IMR-90 (cell line): Measurements from ENCODE around the gene MARVELD3. TPM values are rescaled to one million over a fixed set of nuclear protein-coding genes. Genes with fewer than 3 reads are reported as not detected.

Source experiments
- ATAC-seq: fragments of 200-7000 bp; cut with Tn5 transposase; 2 replicates; pipeline ENCODE4 v1.9.1; 2020; ENCODE audit warnings: low read depth, mild to moderate bottlenecking, moderate library complexity
- BruUV-seq: library from RNA; stranded (reverse); fragments of 400-500 nt; replicated peaks from 2 replicates; lab custom pipeline; 2021; lab: Mats Ljungman, UMichigan
- CTCF ChIA-PET: fragments of 300-600 bp; formaldehyde crosslinking; extraction: SDS; loops from one replicate; lab custom pipeline; 2021; ENCODE audit warnings: antibody characterized with exemption; lab: Yijun Ruan, JAX
- POLR2A ChIA-PET: fragments of 300-600 bp; sonication (Branson Sonifier 250); formaldehyde crosslinking; loops from one replicate; lab custom pipeline; 2022; ENCODE audit warnings: antibody characterized with exemption; ENCODE audit not compliant: unreplicated experiment; lab: Charles Lee
- DNase-seq: peaks from one replicate; pipeline ENCODE4 v3.0.0; 2013
- H2AFZ ChIP-seq: replicated peaks from 2 replicates; pipeline ENCODE3; 2013; ENCODE audit warnings: low read length, mild to moderate bottlenecking; ENCODE audit not compliant: poor library complexity
- H2AK5ac ChIP-seq: 2 replicates; pipeline ENCODE4 v1.6.1; 2013; ENCODE audit warnings: low read depth, low read length, inconsistent platforms
- H2AK9ac ChIP-seq: replicated peaks from 2 replicates; pipeline ENCODE3; 2013; ENCODE audit warnings: mild to moderate bottlenecking, low read depth, low read length, moderate library complexity; ENCODE audit not compliant: poor library complexity
- H2BK120ac ChIP-seq: 2 replicates; pipeline ENCODE4 v1.6.1; 2013; ENCODE audit warnings: low read depth, low read length, inconsistent platforms
- H2BK15ac ChIP-seq: 3 replicates; pipeline ENCODE4 v1.6.1; 2013; ENCODE audit warnings: low read depth, low read length, inconsistent platforms
- H2BK20ac ChIP-seq: 2 replicates; pipeline ENCODE4 v1.6.1; 2013; ENCODE audit warnings: low read depth, mild to moderate bottlenecking, inconsistent platforms, low read length, moderate library complexity
- H2BK5ac ChIP-seq: 2 replicates; pipeline ENCODE4 v1.6.1; 2013; ENCODE audit warnings: mild to moderate bottlenecking, low read depth, low read length, inconsistent platforms; ENCODE audit not compliant: poor library complexity, severe bottlenecking
- H3K14ac ChIP-seq: replicated peaks from 2 replicates; pipeline ENCODE4 v1.6.1; 2013; ENCODE audit warnings: low read depth, low read length, inconsistent platforms
- H3K18ac ChIP-seq: 2 replicates; pipeline ENCODE4 v1.6.1; 2013; ENCODE audit warnings: low read depth, low read length, control low read depth
- H3K23ac ChIP-seq: 2 replicates; pipeline ENCODE4 v1.6.1; 2013; ENCODE audit warnings: low read depth, low read length, inconsistent platforms
- H3K27ac ChIP-seq: 2 replicates; pipeline ENCODE4 v1.5.1; 2013; ENCODE audit warnings: mild to moderate bottlenecking, control low read depth, low read length; ENCODE audit not compliant: insufficient read depth
- H3K27me3 ChIP-seq: 2 replicates; pipeline ENCODE4 v1.6.1; 2013; ENCODE audit warnings: low read length; ENCODE audit not compliant: control insufficient read depth, insufficient read depth
- H3K36me3 ChIP-seq: 2 replicates; pipeline ENCODE4 v1.6.1; 2013; ENCODE audit warnings: low read length, mixed read lengths; ENCODE audit not compliant: control insufficient read depth, insufficient read depth
- H3K4ac ChIP-seq: 2 replicates; pipeline ENCODE4 v1.6.1; 2013; ENCODE audit warnings: low read depth, low read length, inconsistent platforms
- H3K4me1 ChIP-seq: 2 replicates; pipeline ENCODE4 v1.6.1; 2013; ENCODE audit warnings: low read length, mixed read lengths; ENCODE audit not compliant: control insufficient read depth, insufficient read depth
- H3K4me2 ChIP-seq: 2 replicates; pipeline ENCODE4 v1.6.1; 2013; ENCODE audit warnings: low read depth, mild to moderate bottlenecking, control low read depth, low read length, moderate library complexity
- H3K4me3 ChIP-seq: 2 replicates; pipeline ENCODE4 v1.5.1; 2013; ENCODE audit warnings: low read depth, mild to moderate bottlenecking, control low read depth, low read length, moderate library complexity; ENCODE audit not compliant: insufficient read depth
- H3K56ac ChIP-seq: 2 replicates; pipeline ENCODE4 v1.6.1; 2013; ENCODE audit warnings: low read length, inconsistent platforms; ENCODE audit not compliant: insufficient read depth; ENCODE audit errors: extremely low read depth
- H3K79me1 ChIP-seq, 2 experiments: 2 replicates each; pipeline ENCODE4 v1.6.1; 2013; ENCODE audit warnings: low read length in 2 of 2, inconsistent platforms in 1 of 2, low read depth in 1 of 2
- H3K9ac ChIP-seq: 2 replicates; pipeline ENCODE4 v1.6.1; 2013; ENCODE audit warnings: low read depth, low read length, control low read depth
- H3K9me1 ChIP-seq: 2 replicates; pipeline ENCODE4 v1.6.1; 2013; ENCODE audit warnings: low read length, inconsistent platforms; ENCODE audit not compliant: insufficient read depth
- H3K9me3 ChIP-seq: 2 replicates; pipeline ENCODE4 v1.6.1; 2013; ENCODE audit warnings: low read length; ENCODE audit not compliant: control insufficient read depth, insufficient read depth
- H4K20me1 ChIP-seq: 2 replicates; pipeline ENCODE4 v1.6.1; 2013; ENCODE audit warnings: low read length, inconsistent platforms; ENCODE audit not compliant: insufficient read depth
- H4K5ac ChIP-seq: 2 replicates; pipeline ENCODE4 v1.6.1; 2013; ENCODE audit warnings: mild to moderate bottlenecking, low read depth, low read length, control low read depth
- H4K8ac ChIP-seq, 2 experiments: 2 replicates each; pipeline ENCODE4 v1.6.1; 2013; ENCODE audit warnings: low read depth in 2 of 2, low read length in 2 of 2, control low read depth in 1 of 2, inconsistent platforms in 1 of 2
- H4K91ac ChIP-seq: 2 replicates; pipeline ENCODE4 v1.6.1; 2013; ENCODE audit warnings: low read depth, low read length, inconsistent platforms; ENCODE audit not compliant: insufficient read depth
- BHLHE40 ChIP-seq: fragments of 150-350 bp; IDR thresholded peaks from 2 replicates; pipeline ENCODE4 v1.6.1; 2016; ENCODE audit warnings: mild to moderate bottlenecking, low read depth, low read length
- CHD1 ChIP-seq: IDR thresholded peaks from 2 replicates; pipeline ENCODE4 v1.6.1; 2012; ENCODE audit warnings: low read depth, low read length, improper control_type of control experiment
- FOS ChIP-seq: fragments of 150-350 bp; IDR thresholded peaks from 2 replicates; pipeline ENCODE4 v1.6.1; 2016; ENCODE audit warnings: low read depth, low read length
- MAFK ChIP-seq: IDR thresholded peaks from 2 replicates; pipeline ENCODE4 v1.6.1; 2012; ENCODE audit warnings: low read depth, low read length, improper control_type of control experiment
- MAZ ChIP-seq: IDR thresholded peaks from 2 replicates; pipeline ENCODE4 v1.6.1; 2012; ENCODE audit warnings: low read depth, mild to moderate bottlenecking, low read length, improper control_type of control experiment, moderate library complexity, borderline replicate concordance
- NFE2L2 ChIP-seq: fragments of 150-350 bp; IDR thresholded peaks from 2 replicates; pipeline ENCODE4 v1.6.1; 2016; ENCODE audit warnings: low read depth, mild to moderate bottlenecking, low read length
- POLR2A ChIP-seq: IDR thresholded peaks from 2 replicates; pipeline ENCODE4 v1.6.1; 2012; ENCODE audit warnings: mild to moderate bottlenecking, low read depth, low read length
- RCOR1 ChIP-seq: IDR thresholded peaks from 2 replicates; pipeline ENCODE4 v1.6.1; 2012; ENCODE audit warnings: mild to moderate bottlenecking, low read length, improper control_type of control experiment; ENCODE audit not compliant: insufficient replicate concordance
- RFX5 ChIP-seq: IDR thresholded peaks from 2 replicates; pipeline ENCODE4 v1.8.0; 2012; ENCODE audit warnings: low read depth, mild to moderate bottlenecking, low read length, moderate library complexity
- WGBS, 2 experiments: methylation state at CpG; one replicate each; pipeline versions ENCODE4 v1.1.5 to v1.1.7; 2013; ENCODE audit warnings: missing lambda C conversion rate in 2 of 2; ENCODE audit not compliant: insufficient read length in 1 of 2; ENCODE audit errors: extremely low coverage in 2 of 2; 5-methylcytosine and 5-hydroxymethylcytosine counted together
- dilution Hi-C: fragments of 300-500 bp; cut with HindIII; formaldehyde crosslinking; loops from one replicate; pipeline ENCODE4 v1.14.3; 2018; ENCODE audit warnings: low sequenced_read_pairs; ENCODE audit not compliant: unreplicated experiment
- in situ Hi-C: fragments of 300-500 bp; cut with MboI; formaldehyde crosslinking; loops from 3 replicates; pipeline ENCODE4 v1.14.3; 2019; ENCODE audit warnings: low sequenced_read_pairs, inconsistent platforms, mixed read lengths
- intact Hi-C: fragments of 100-400 bp; cut with micrococcal nuclease; formaldehyde crosslinking; loops from 2 replicates; pipeline ENCODE4 v1.10.0; 2022
- polyA plus RNA-seq, 3 experiments: library from polyadenylated mRNA; depleted of rRNA; stranded (reverse); fragments of >200 nt; gene quantifications; 2 replicates each; pipeline ENCODE4 v1.2.3, GENCODE V29; 2012; ENCODE audit warnings: low replicate concordance in 1 of 3
- total RNA-seq: library from RNA; depleted of rRNA; stranded (reverse); fragments of >200 nt; gene quantifications from 2 replicates; pipeline ENCODE4 v1.2.3, GENCODE V29; 2012
- TF ChIP-seq, protein P1 (sequence below): fragments of 150-350 bp; IDR thresholded peaks from 2 replicates; pipeline ENCODE4 v1.6.1; 2017; ENCODE audit warnings: mild to moderate bottlenecking, antibody characterized with exemption, low read length, low read depth
- TF ChIP-seq, protein P2 (sequence below): conservative IDR thresholded peaks from 2 replicates; pipeline ENCODE4 v1.5.1; 2012; ENCODE audit warnings: mild to moderate bottlenecking, low read depth, low read length, improper control_type of control experiment
- TF ChIP-seq, protein P3 (sequence below): fragments of 150-350 bp; IDR thresholded peaks from 2 replicates; pipeline ENCODE4 v1.6.1; 2016; ENCODE audit warnings: low read depth, mild to moderate bottlenecking, low read length, moderate library complexity, borderline replicate concordance

The MARVELD3 gene
- total and polyA plus RNA-seq, 2 of the 4 experiments (the other 2 are of a cell fraction), result not detected

DNA sequence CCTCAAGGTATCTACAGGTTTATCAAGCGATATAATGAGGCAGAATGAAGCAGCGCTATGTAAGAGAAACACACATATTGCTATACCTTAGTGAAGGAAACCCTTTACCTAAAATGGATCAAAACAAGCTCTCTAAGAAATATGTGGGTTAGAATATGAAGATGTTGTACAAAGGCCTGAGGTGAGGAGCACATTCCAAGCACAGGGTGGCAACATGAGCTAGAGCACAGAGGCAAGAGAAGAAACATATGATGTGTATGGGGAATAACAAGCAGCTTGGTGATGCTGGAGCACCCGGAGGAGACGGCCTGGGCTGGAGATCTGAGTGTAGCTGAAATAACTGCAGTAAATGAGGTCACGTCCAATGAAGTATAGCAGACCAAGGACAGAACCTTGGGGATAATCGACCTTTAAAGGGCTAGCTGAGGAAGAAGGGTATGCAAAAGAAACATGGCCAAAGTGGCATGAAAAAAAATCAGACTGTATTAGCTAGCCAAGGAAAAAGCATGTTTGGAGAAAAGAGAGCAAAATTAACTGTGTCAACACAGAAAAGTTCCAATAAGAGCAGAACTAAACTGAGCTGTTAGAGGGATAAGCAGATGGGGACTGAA is 44.0 kb downstream of the MARVELD3 start:
- Histone ChIP-seq H2AK5ac (no peak overlapping the region), H3K23ac (no peak overlapping the region), H3K4ac (no peak overlapping the region), H2AK9ac (no peak overlapping the region), H4K91ac (no peak overlapping the region), H2BK15ac (no peak overlapping the region), H3K4me2 (no peak overlapping the region), H3K18ac (no peak overlapping the region), H3K9me1 (peaks cover 9% of the 10 kb centered on the region; the same call in 1 of the 2 replicates), H3K27me3 (no peaks in the 10 kb centered on the region), H2BK120ac (no peak overlapping the region), H2BK5ac (no peak overlapping the region), H4K8ac (no peak overlapping the region), H3K4me3 (no peak overlapping the region), H3K4me1 (peaks cover 3% of the 10 kb centered on the region), H2BK20ac (no peak overlapping the region), H3K9ac (no peak overlapping the region), H3K36me3 (peaks cover 23% of the 10 kb centered on the region), H3K79me1 (peaks cover 5 to 6% of the 10 kb centered on the region in 2 experiments; a peak in 2 of 4 replicates), H2AFZ (no peak overlapping the region), H3K14ac (no peak overlapping the region), H3K9me3 (no peaks in the 10 kb centered on the region), H4K5ac (no peak overlapping the region), H3K27ac (no peak overlapping the region), H4K20me1 (0 out of 2 replicates have a peak, but pooled peaks cover 3% of the 10 kb centered on the region), H3K56ac (no peak overlapping the region)
- POLR2A ChIA-PET, result no interaction called here
- dilution Hi-C loops, result no loop called here
- CTCF ChIA-PET, result interaction anchor here (0.6 to 0.8 kb wide), 2 partner anchors 59 to 107 kb away, joined by 3 read pairs; no protein-coding TSS in a partner anchor
- WGBS, 2 experiments, result 100% methylated on average over 3 of the region's 6 CpGs; no CpG with 5 or more reads in 1 of the 2 experiments
- ATAC-seq (no peak), DNase-seq (no peak)
- in situ Hi-C loops, result no loop called here
- BruUV-seq, result no TSS peak
- intact Hi-C loops, result no loop called here
- TF ChIP-seq RFX5, result no peak
- TF ChIP-seq, protein P1, sequence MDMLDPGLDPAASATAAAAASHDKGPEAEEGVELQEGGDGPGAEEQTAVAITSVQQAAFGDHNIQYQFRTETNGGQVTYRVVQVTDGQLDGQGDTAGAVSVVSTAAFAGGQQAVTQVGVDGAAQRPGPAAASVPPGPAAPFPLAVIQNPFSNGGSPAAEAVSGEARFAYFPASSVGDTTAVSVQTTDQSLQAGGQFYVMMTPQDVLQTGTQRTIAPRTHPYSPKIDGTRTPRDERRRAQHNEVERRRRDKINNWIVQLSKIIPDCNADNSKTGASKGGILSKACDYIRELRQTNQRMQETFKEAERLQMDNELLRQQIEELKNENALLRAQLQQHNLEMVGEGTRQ, result no peak
- TF ChIP-seq, protein P2, sequence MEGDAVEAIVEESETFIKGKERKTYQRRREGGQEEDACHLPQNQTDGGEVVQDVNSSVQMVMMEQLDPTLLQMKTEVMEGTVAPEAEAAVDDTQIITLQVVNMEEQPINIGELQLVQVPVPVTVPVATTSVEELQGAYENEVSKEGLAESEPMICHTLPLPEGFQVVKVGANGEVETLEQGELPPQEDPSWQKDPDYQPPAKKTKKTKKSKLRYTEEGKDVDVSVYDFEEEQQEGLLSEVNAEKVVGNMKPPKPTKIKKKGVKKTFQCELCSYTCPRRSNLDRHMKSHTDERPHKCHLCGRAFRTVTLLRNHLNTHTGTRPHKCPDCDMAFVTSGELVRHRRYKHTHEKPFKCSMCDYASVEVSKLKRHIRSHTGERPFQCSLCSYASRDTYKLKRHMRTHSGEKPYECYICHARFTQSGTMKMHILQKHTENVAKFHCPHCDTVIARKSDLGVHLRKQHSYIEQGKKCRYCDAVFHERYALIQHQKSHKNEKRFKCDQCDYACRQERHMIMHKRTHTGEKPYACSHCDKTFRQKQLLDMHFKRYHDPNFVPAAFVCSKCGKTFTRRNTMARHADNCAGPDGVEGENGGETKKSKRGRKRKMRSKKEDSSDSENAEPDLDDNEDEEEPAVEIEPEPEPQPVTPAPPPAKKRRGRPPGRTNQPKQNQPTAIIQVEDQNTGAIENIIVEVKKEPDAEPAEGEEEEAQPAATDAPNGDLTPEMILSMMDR, result no peak
- no peak for TF ChIP-seq RCOR1
- TF ChIP-seq BHLHE40, result no peak
- no peak for TF ChIP-seq NFE2L2
- TF ChIP-seq MAZ, result no peak
- TF ChIP-seq CHD1, result no peak
- TF ChIP-seq, protein P3, sequence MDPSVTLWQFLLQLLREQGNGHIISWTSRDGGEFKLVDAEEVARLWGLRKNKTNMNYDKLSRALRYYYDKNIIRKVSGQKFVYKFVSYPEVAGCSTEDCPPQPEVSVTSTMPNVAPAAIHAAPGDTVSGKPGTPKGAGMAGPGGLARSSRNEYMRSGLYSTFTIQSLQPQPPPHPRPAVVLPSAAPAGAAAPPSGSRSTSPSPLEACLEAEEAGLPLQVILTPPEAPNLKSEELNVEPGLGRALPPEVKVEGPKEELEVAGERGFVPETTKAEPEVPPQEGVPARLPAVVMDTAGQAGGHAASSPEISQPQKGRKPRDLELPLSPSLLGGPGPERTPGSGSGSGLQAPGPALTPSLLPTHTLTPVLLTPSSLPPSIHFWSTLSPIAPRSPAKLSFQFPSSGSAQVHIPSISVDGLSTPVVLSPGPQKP, result no peak
- no peak for TF ChIP-seq FOS
- TF ChIP-seq MAFK, result no peak
- TF ChIP-seq POLR2A, result no peak
